HepG2 (cell line): ENCODE results near the gene CCDC74B. TPM values are rescaled to one million over a fixed set of nuclear protein-coding genes. Genes with fewer than 3 reads are reported as not detected.
"Not testable (repeated sequence)": the region's sequence is repeated elsewhere in the genome, so short reads cannot be mapped to it uniquely, and the experiment has no call there.

Experiments
- ATAC-seq: fragments of 200-7000 bp; cut with Tn5 transposase; 3 replicates; pipeline ENCODE4 v1.9.1; 2020; ENCODE audit warnings: mild to moderate bottlenecking, moderate library complexity
- BruUV-seq: library from RNA; stranded (reverse); fragments of 400-500 nt; replicated peaks from 2 replicates; lab custom pipeline; 2021; lab: Mats Ljungman, UMichigan
- CTCF ChIA-PET: fragments of 300-600 bp; formaldehyde crosslinking; extraction: SDS; loops from one replicate; lab custom pipeline; 2021; ENCODE audit warnings: low total read pairs, inconsistent platforms, low intra/inter-chr PET ratio; lab: Yijun Ruan, JAX
- POLR2A ChIA-PET: fragments of 350-600 bp; sonication (Branson Sonifier 250); formaldehyde crosslinking; loops from one replicate; lab custom pipeline; 2020; ENCODE audit warnings: antibody characterized with exemption, inconsistent platforms; lab: Yijun Ruan, JAX
- DNase-seq: peaks from one replicate; pipeline ENCODE4 v3.0.0-alpha.2; 2015; ENCODE audit warnings: low spot score
- FAIRE-seq: peaks from 3 replicates; lab custom pipeline; 2011; peaks lifted over from hg19 to GRCh38; lab: Jason Lieb, UNC
- H2AFZ ChIP-seq: one replicate; pipeline ENCODE4 v1.6.1; 2011; ENCODE audit warnings: low read length, inconsistent platforms
- H3K27ac ChIP-seq: fragments of 300-600 bp; 3 replicates; pipeline ENCODE4 v1.8.0; 2011; ENCODE audit warnings: mixed run types, mild to moderate bottlenecking, mixed read lengths, low read length, inconsistent platforms; ENCODE audit not compliant: insufficient read depth; ENCODE audit errors: extremely low read length
- H3K27me3 ChIP-seq, 2 experiments: fragments of 200-600 bp in 1 of 2; 2 replicates in 1 of 2; 3 replicates in 1 of 2; pipeline versions ENCODE4 v1.6.0 to v1.8.0; 2011; ENCODE audit warnings: low read length in 2 of 2, mild to moderate bottlenecking in 2 of 2, moderate library complexity in 2 of 2, inconsistent platforms in 1 of 2; ENCODE audit not compliant: insufficient read depth in 2 of 2, control insufficient read depth in 1 of 2
- H3K36me3 ChIP-seq, 2 experiments: fragments of 200-600 bp in 1 of 2; replicated peaks in 1 of 2; 2 replicates in 1 of 2; 3 replicates in 1 of 2; pipeline versions ENCODE4 v1.5.1 to v1.8.0; 2011; ENCODE audit warnings: low read length in 2 of 2, inconsistent platforms in 1 of 2; ENCODE audit not compliant: insufficient read depth in 2 of 2, control insufficient read depth in 1 of 2
- H3K4me1 ChIP-seq: 2 replicates; pipeline ENCODE4 v1.5.1; 2012; ENCODE audit warnings: low read length, inconsistent platforms; ENCODE audit not compliant: insufficient read depth
- H3K4me2 ChIP-seq: 2 replicates; pipeline ENCODE4 v1.6.0; 2011; ENCODE audit warnings: low read depth, low read length, inconsistent platforms
- H3K4me3 ChIP-seq, 3 experiments: fragments of 200-600 bp in 1 of 3; sonication (generic), shearing (Covaris generic) in 1 of 3; replicated peaks in 1 of 3; 2 replicates each; pipeline ENCODE4 v1.5.1; 2011 to 2016; ENCODE audit warnings: low read length in 3 of 3, inconsistent platforms in 2 of 3, low read depth in 2 of 3, mild to moderate bottlenecking in 2 of 3, control low read depth in 1 of 3, mixed read lengths in 1 of 3; ENCODE audit not compliant: insufficient read depth in 1 of 3
- H3K79me2 ChIP-seq: one replicate; pipeline ENCODE4 v1.6.1; 2011; ENCODE audit warnings: low read length, inconsistent platforms; ENCODE audit not compliant: insufficient read depth
- H3K9ac ChIP-seq: 2 replicates; pipeline ENCODE4 v1.6.0; 2011; ENCODE audit warnings: mild to moderate bottlenecking, low read depth, low read length, inconsistent platforms; ENCODE audit not compliant: insufficient read depth
- H3K9me3 ChIP-seq: 2 replicates; pipeline ENCODE4 v1.5.1; 2012; ENCODE audit warnings: mild to moderate bottlenecking, low read length
- H4K20me1 ChIP-seq: 2 replicates; pipeline ENCODE4 v1.6.0; 2011; ENCODE audit warnings: inconsistent platforms, mild to moderate bottlenecking, low read length, moderate library complexity; ENCODE audit not compliant: insufficient read depth
- WGBS: methylation state at CpG from one replicate; pipeline ENCODE4 v1.1.6; 2017; ENCODE audit warnings: low lambda C conversion rate; 5-methylcytosine and 5-hydroxymethylcytosine counted together
- in situ Hi-C: cut with HindIII; loops from 2 replicates; pipeline ENCODE4 v1.10.0; 2017; ENCODE audit warnings: low pct_unique_long_range_greater_than_20kb; ENCODE audit not compliant: extremely low pct_ligation_motif_present
- intact Hi-C: fragments of 100-400 bp; cut with micrococcal nuclease; formaldehyde crosslinking; loops from one replicate; pipeline ENCODE4 v1.10.0; 2022; ENCODE audit not compliant: unreplicated experiment
- polyA plus RNA-seq, 8 experiments: library from polyadenylated mRNA; depleted of rRNA in 3 of 8; stranded (reverse) in 7 of 8; unstranded in 1 of 8; fragments of >200 nt; fragmentation: Illumina TruSeq in 4 of 8; extraction: Trizol in 4 of 8; gene quantifications; 2 replicates each; pipeline versions ENCODE4 v1.2.1 to v1.2.3, GENCODE V29; 2011 to 2016; ENCODE audit warnings: low read depth in 4 of 8, missing spikeins in 1 of 8, mixed read lengths in 1 of 8; ENCODE audit not compliant: insufficient read depth in 1 of 8
- total RNA-seq, 5 experiments: library from RNA; depleted of rRNA; stranded (reverse); fragments of >200 nt; fragmentation: Illumina TruSeq; extraction: Trizol; gene quantifications; 2 replicates each; pipeline ENCODE4 v1.2.3, GENCODE V29; 2016; ENCODE audit warnings: low read depth in 1 of 5

The CCDC74B gene
- total and polyA plus RNA-seq, 2 of the 13 experiments (the other 11 are each of a cell fraction or from before 2014, with no cell fraction given): 0.07 to 0.11 TPM

- H3K27ac ChIP-seq, H2AFZ ChIP-seq, FAIRE-seq, H3K79me2 ChIP-seq, H3K4me1 ChIP-seq, H3K36me3 ChIP-seq, intact Hi-C loops, CTCF ChIA-PET, DNase-seq, H3K9me3 ChIP-seq, H3K27me3 ChIP-seq, in situ Hi-C loops, BruUV-seq, H3K9ac ChIP-seq, H4K20me1 ChIP-seq: not testable (repeated sequence)
- Histone ChIP-seq H3K4me2 (peak overlapping the region; percentile 36), H3K4me3 (peak overlapping the region in 2 of 3 experiments; percentile 46 to 56; a peak in 3 of 6 replicates)
- POLR2A ChIA-PET: interaction anchor here (0.7 kb wide), 1 partner anchor 1081 kb away, joined by 11 read pairs; the partner anchor contains the start of gene POTEE
- ATAC-seq: peak; percentile 52
- 8% methylated on average over 6 of the region's 14 CpGs for WGBS
These were observed 16.4 kb downstream of the CCDC74B start for GRCh38 chr2:130128464-130128863.

DNA sequence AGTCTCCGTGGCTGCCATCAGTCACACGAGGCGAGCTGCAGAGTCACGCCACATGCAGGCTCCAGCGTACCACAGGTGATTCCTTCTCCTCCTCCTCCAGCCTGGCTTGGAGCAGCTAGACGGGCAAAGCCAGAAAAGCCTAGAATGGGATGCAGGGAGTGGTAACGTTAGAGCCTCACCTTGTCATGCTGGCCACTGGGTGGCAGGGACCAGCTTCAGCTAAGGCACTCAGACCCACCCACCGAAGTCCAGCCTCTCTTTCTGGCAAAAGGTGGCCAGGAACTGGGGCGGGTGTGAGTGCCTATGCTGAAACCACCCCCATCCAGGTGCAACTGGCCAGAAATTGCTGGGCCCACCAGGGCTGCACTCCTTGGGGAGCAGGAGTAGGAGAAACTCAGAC, 17.2 kb downstream of the CCDC74B start:
- FAIRE-seq, H3K79me2 ChIP-seq, H3K27me3 ChIP-seq, in situ Hi-C loops, H2AFZ ChIP-seq, H3K4me1 ChIP-seq, POLR2A ChIA-PET, CTCF ChIA-PET, H3K9ac ChIP-seq, H4K20me1 ChIP-seq, DNase-seq, H3K36me3 ChIP-seq, H3K9me3 ChIP-seq, intact Hi-C loops, H3K27ac ChIP-seq: not testable (repeated sequence)
- BruUV-seq: TSS peak; percentile 19
- peak; percentile 63 for ATAC-seq
- Histone ChIP-seq H3K4me3 (peak overlapping the region in 2 of 3 experiments; percentile 46 to 56; a peak in 2 of 6 replicates), H3K4me2 (peak overlapping the region; percentile 36)
- 60% methylated on average over 3 of the region's 9 CpGs for WGBS

- WGBS: 95% methylated on average over 39 of the region's 45 CpGs
These were observed 24.0 kb downstream of the CCDC74B start for GRCh38 chr2:130120924-130121323.

More at GRCh38 chr2:130120924-130121323, 24.0 kb downstream of the CCDC74B start:
- H3K27me3 ChIP-seq, DNase-seq, FAIRE-seq, H3K4me3 ChIP-seq, H3K79me2 ChIP-seq, H2AFZ ChIP-seq, CTCF ChIA-PET, H3K4me2 ChIP-seq, H3K27ac ChIP-seq, H4K20me1 ChIP-seq, H3K9me3 ChIP-seq, intact Hi-C loops, BruUV-seq, H3K36me3 ChIP-seq, H3K9ac ChIP-seq, in situ Hi-C loops, POLR2A ChIA-PET, ATAC-seq, H3K4me1 ChIP-seq: not testable (repeated sequence)
